ENCODE results near the gene MESP1. TPM values are rescaled to one million over a fixed set of nuclear protein-coding genes. Genes with fewer than 3 reads are reported as not detected.
"Not testable (repeated sequence)": the region's sequence is repeated elsewhere in the genome, so short reads cannot be mapped to it uniquely, and the experiment has no call there.

MESP1 gene
- total RNA-seq, 1 donor = under 0.01 TPM

DNA sequence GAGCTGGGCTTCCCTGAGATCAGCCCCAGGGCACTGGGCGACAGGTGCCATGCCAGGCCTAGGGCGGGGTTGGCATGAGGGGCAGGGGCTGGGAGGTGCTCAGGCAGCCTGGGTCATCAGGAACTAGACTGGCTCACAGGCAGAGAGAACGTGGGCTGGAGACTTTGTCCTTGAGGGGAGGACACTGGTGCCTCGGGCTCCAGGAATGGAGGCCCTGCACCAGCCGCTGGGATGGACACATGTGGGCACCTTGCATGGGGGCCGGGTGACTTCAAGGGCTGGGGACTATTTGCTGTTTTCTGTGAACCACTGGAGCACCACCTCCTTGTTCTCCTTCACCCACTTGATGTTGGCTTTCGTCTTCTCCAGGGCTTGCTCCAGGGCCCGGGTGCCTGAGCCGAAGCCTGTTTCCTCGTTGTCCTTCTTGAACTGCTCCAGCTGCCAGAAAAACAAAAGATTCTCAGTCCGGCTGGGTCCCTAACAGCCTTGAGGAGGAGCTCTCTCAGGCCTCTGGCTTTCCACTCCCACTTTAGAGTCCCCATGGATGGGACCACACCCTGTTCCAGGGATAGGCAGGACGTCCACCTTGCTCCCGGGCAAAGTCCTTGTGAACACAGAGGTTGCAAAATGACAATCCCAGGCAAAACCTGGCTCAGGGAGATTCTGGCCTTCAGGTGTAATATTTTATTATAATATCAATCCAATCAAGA lies 34.2 kb upstream of the MESP1 start:
- no peak for DNase-seq (ENCODE audit: low read depth)
- no peak overlapping the region for H3K4me3 ChIP-seq (ENCODE audit: low read depth, low read length)
- TF ChIP-seq, protein P1, sequence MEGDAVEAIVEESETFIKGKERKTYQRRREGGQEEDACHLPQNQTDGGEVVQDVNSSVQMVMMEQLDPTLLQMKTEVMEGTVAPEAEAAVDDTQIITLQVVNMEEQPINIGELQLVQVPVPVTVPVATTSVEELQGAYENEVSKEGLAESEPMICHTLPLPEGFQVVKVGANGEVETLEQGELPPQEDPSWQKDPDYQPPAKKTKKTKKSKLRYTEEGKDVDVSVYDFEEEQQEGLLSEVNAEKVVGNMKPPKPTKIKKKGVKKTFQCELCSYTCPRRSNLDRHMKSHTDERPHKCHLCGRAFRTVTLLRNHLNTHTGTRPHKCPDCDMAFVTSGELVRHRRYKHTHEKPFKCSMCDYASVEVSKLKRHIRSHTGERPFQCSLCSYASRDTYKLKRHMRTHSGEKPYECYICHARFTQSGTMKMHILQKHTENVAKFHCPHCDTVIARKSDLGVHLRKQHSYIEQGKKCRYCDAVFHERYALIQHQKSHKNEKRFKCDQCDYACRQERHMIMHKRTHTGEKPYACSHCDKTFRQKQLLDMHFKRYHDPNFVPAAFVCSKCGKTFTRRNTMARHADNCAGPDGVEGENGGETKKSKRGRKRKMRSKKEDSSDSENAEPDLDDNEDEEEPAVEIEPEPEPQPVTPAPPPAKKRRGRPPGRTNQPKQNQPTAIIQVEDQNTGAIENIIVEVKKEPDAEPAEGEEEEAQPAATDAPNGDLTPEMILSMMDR (IDR thresholded peaks at IDR 0.05; ENCODE audit: insufficient read depth, low read depth, low read length) = no peak

DNA sequence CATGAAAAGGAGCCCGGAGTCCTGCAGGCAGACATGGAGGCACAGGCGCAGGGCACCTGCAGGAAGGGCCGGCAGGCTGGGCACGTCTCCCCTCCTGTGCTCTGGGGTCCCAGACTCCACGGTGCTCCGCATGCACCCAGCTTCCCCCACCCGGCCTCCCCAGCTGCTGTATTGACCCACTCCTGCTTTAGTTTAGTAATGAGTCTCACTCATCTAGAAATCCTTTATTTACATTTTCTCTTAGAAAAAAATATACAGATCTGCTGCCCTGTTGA lies 33.6 kb upstream of the MESP1 start:
- DNase-seq (ENCODE audit: low read depth) = no peak
- TF ChIP-seq, protein P1 (IDR thresholded peaks at IDR 0.05; ENCODE audit: insufficient read depth, low read depth, low read length) = no peak
- no peak overlapping the region for H3K4me3 ChIP-seq (ENCODE audit: low read depth, low read length)

- TF ChIP-seq, protein P1 (IDR thresholded peaks at IDR 0.05; ENCODE audit: insufficient read depth, low read depth, low read length) = no peak
Measured at GRCh38 chr15:89783861-89784685, 33.0 kb upstream of the MESP1 start.

DNA sequence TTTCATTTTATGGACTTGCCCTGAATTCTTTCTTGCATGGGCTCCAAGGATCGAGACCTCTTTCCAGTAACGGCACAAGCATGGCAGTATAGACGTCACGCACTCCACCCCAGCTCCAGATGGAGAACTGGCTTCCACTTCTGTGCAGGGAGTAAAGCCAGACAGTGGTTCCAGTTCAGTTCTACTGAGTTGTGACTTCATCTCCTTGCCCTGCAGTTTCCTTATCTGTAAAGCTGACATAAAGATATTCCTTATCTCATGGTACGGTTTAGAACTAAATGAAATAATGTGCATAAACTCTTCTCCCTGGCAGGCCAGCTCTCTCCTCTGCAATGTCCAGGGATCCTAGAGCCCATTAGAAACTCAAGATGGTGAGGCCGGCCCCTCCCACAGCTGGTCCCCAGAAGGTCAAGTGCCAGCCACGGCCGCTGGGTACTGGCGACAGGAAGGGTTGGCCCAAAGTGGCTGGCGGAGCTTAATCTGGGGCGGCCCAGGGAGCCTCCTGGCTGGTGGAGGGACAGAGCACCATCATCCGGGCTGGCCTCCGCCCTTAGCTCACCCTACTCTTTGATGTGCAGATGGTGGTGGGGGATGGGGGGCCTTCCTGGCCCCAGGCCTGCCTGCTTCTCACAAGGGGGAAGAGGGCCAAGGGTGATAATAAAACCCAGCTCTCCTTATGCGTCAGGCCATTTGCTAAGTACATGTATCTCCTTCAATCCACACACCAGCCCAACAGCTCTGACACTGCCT lies 32.2 kb upstream of the MESP1 start:
- H3K4me3 ChIP-seq (ENCODE audit: low read depth, low read length) = peak overlapping the region; percentile 2
- TF ChIP-seq, protein P1 (IDR thresholded peaks at IDR 0.05; ENCODE audit: insufficient read depth, low read depth, low read length) = no peak
- DNase-seq (ENCODE audit: low read depth) = peak; percentile 96

More at GRCh38 chr15:89783861-89784685, 33.0 kb upstream of the MESP1 start:
- DNase-seq (ENCODE audit: low read depth) = no peak
- no peak overlapping the region for H3K4me3 ChIP-seq (ENCODE audit: low read depth, low read length)

DNA sequence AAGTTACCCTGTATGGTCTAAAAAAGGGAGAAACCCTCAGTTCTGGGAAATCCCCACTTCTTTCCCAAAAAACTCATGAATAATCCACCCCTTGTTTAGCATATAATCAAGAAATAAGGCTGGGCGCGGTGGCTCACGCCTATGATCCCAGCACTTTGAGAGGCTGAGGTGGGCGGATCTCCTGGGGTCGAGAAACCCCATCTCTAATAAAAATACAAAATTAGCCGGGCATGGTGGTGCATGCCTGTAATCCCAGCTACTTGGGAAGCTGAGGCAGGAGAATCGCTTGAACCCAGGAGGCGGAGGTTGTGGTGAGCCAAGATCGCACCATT lies 31.5 kb upstream of the MESP1 start:
- H3K4me3 ChIP-seq (ENCODE audit: low read depth, low read length); DNase-seq (ENCODE audit: low read depth): not testable (repeated sequence)

GRCh38 chr15:89781891-89782618 lies 31.0 kb upstream of the MESP1 start:
- TF ChIP-seq, protein P1 (IDR thresholded peaks at IDR 0.05; ENCODE audit: insufficient read depth, low read depth, low read length) = no peak
- no peak overlapping the region for H3K4me3 ChIP-seq (ENCODE audit: low read depth, low read length)
- DNase-seq (ENCODE audit: low read depth) = peak; percentile 63
